Measurements from ENCODE around the gene CCIN.

The CCIN gene

DNA sequence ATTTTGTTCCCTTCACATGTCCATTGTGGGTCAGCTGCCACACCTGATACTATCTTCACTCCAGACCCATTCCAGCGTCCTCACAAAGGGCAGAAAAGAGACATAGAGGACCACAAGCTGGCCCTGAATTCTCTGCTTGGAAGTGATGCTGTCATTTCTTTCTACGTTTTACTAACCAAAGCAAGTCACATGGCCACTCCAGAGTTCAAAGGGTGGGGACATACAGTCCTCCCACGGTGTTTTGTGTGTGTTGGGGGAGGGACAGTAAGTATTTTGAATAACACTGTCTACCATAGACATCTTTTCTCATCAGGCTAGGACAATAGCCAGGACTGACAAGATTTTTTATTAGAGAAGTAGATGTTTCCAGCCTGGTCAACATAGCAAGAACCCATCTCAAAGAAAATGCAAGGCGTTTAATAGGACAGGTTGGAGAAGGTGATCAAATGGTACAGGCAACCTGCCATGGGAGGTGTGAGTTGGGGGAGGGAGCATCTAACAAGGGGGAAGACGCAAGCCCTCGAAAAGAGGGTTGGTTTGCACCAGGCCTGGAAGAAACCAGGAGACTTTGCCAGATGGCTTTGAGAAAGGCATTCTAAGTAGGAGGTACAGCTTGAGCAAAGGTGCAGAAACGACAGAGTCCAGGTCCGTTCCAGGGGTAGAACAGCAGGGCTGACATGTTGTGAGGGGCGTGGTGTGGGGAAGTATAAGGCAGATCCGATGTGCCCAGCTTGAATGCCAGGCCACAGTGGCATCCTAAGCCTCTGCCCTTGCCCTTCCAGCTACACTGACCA, 43.9 kb upstream of the CCIN start:
- Histone ChIP-seq H3K4me3 (ENCODE audit: severe bottlenecking) (no peak overlapping the region), H3K9me3 (ENCODE audit: severe bottlenecking) (no peaks in the 10 kb centered on the region), H3K27ac (ENCODE audit: poor library complexity, severe bottlenecking) (no peak overlapping the region), H3K27me3 (ENCODE audit: insufficient read depth, poor library complexity, severe bottlenecking) (no peaks in the 10 kb centered on the region), H3K36me3 (ENCODE audit: low read depth) (no peaks in the 10 kb centered on the region), H3K4me1 (ENCODE audit: insufficient read depth, poor library complexity, severe bottlenecking) (no peaks in the 10 kb centered on the region)
- no peak for DNase-seq (ENCODE audit: low spot score)
- TF ChIP-seq, protein P1, sequence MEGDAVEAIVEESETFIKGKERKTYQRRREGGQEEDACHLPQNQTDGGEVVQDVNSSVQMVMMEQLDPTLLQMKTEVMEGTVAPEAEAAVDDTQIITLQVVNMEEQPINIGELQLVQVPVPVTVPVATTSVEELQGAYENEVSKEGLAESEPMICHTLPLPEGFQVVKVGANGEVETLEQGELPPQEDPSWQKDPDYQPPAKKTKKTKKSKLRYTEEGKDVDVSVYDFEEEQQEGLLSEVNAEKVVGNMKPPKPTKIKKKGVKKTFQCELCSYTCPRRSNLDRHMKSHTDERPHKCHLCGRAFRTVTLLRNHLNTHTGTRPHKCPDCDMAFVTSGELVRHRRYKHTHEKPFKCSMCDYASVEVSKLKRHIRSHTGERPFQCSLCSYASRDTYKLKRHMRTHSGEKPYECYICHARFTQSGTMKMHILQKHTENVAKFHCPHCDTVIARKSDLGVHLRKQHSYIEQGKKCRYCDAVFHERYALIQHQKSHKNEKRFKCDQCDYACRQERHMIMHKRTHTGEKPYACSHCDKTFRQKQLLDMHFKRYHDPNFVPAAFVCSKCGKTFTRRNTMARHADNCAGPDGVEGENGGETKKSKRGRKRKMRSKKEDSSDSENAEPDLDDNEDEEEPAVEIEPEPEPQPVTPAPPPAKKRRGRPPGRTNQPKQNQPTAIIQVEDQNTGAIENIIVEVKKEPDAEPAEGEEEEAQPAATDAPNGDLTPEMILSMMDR (IDR thresholded peaks at IDR 0.05; ENCODE audit: poor library complexity, severe bottlenecking), result no peak
- no peak for ATAC-seq (ENCODE audit: low read depth)

DNA sequence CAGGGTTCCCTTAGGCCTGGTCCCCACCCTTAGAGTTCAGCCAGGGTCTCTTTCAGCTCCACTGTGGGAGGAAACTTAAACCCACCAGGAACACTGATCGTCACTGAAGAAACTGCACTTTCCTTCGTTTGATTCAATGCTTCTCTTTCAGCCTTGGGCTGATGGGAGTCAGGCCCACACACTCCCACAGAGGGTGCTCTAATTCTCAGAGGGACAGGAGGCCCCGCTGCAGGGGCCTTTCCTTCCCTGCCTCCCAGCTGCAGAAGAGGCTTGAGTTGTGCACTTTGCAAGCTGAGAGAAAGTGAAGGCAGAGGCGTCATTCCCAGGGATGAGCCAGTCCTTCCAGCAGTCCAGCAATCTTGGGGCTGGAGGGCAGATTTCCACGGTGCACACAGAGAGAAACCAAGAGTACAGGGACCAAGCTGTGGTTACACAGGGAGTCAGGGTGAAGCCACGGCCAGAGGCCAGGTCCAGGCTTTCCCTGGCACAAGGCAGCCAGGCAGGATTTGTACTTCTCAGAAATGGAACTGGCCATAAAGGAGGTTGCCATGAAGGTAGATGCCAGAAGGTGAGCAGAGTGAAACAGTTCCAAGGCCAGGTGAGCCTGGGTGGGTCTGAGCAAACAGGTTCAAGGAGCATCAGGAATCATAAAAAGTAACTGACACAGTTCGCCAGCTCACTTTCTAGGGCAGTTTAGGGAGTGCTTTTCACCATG, 43.0 kb upstream of the CCIN start:
- Histone ChIP-seq H3K27ac (ENCODE audit: poor library complexity, severe bottlenecking) (no peak overlapping the region), H3K27me3 (ENCODE audit: insufficient read depth, poor library complexity, severe bottlenecking) (no peaks in the 10 kb centered on the region), H3K4me3 (ENCODE audit: severe bottlenecking) (no peak overlapping the region), H3K9me3 (ENCODE audit: severe bottlenecking) (no peaks in the 10 kb centered on the region), H3K4me1 (ENCODE audit: insufficient read depth, poor library complexity, severe bottlenecking) (no peaks in the 10 kb centered on the region), H3K36me3 (ENCODE audit: low read depth) (no peaks in the 10 kb centered on the region)
- ATAC-seq (ENCODE audit: low read depth), result no peak
- TF ChIP-seq, protein P1 (IDR thresholded peaks at IDR 0.05; ENCODE audit: poor library complexity, severe bottlenecking), result no peak
- DNase-seq (ENCODE audit: low spot score), result no peak

DNA sequence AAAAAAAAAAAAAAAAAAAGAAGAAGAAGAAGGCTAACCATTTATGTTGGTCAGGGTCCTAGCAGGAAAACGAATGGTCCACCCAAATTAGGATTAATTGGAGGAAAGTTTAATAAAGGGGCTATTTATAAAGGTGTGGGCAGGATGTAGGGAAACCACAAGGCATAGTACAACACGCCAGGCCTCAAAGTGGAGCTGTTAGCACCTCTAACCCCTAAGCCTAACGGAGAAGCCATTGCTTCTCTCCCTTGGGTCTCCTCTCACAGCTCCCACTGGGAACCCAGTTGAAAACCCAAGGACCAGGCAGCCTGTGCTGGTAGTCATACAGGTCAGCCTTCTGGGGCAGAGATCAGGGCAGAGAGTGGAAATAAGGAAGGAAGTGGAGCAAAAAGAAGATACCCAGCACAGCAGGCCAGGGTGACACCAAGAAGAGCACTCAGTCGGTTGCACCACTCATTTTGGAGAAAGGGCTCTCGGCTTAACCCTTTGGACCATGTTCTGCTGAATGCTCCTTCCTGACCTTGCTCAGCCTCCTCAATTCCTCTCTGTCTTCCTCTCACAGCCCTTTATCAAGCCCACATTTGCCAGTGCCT, 41.4 kb upstream of the CCIN start:
- no peak overlapping the region for H3K27ac ChIP-seq (ENCODE audit: poor library complexity, severe bottlenecking)

DNA sequence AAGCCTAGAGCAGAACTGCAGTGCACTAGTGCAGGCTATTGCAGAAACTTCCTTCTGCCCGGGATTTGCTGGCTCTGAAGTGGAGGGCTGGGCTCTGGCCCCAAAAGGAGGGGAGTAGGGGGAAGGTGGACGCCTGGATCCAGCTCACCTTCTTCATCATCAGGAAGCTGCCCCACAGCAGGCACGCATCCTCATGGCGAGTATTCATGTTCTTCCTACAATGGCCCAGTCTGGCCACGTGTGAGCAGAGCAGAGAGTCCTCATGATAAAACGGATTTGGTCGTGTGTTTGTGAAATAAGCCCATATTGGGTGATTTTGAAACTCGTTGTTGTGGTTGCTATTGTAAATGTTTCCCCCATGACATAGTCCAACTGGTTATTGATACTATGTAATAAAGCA, 40.8 kb upstream of the CCIN start:
- no peak for DNase-seq (ENCODE audit: low spot score)

More for the DNA sequence above, 41.4 kb upstream of the CCIN start:
- Histone ChIP-seq H3K27me3 (ENCODE audit: insufficient read depth, poor library complexity, severe bottlenecking) (no peaks in the 10 kb centered on the region), H3K4me3 (ENCODE audit: severe bottlenecking) (no peak overlapping the region), H3K9me3 (ENCODE audit: severe bottlenecking) (no peaks in the 10 kb centered on the region), H3K4me1 (ENCODE audit: insufficient read depth, poor library complexity, severe bottlenecking) (peaks cover 5% of the 10 kb centered on the region), H3K36me3 (ENCODE audit: low read depth) (no peaks in the 10 kb centered on the region)
- DNase-seq (ENCODE audit: low spot score) (no peak), ATAC-seq (ENCODE audit: low read depth) (no peak)
- TF ChIP-seq, protein P1 (IDR thresholded peaks at IDR 0.05; ENCODE audit: poor library complexity, severe bottlenecking), result no peak

More for the DNA sequence above, 40.8 kb upstream of the CCIN start:
- peaks cover 5% of the 10 kb centered on the region for H3K4me1 ChIP-seq (ENCODE audit: insufficient read depth, poor library complexity, severe bottlenecking)
- H3K27ac ChIP-seq (ENCODE audit: poor library complexity, severe bottlenecking), result no peak overlapping the region
- TF ChIP-seq, protein P1 (IDR thresholded peaks at IDR 0.05; ENCODE audit: poor library complexity, severe bottlenecking), result no peak
- no peak for ATAC-seq (ENCODE audit: low read depth)
- H3K27me3 ChIP-seq (ENCODE audit: insufficient read depth, poor library complexity, severe bottlenecking), result no peaks in the 10 kb centered on the region
- no peaks in the 10 kb centered on the region for H3K9me3 ChIP-seq (ENCODE audit: severe bottlenecking)
- H3K36me3 ChIP-seq (ENCODE audit: low read depth), result no peaks in the 10 kb centered on the region
- H3K4me3 ChIP-seq (ENCODE audit: severe bottlenecking), result no peak overlapping the region

All from RWPE2 (cell line).